ENCODE measurements around the gene SELPLG.

The SELPLG gene

GRCh38 chr12:108653922-108654321 is 20.2 kb upstream of the SELPLG start:
- peaks cover 65% of the 10 kb centered on the region for H3K36me3 ChIP-seq (replicated peaks)
- TF ChIP-seq CTCF (IDR thresholded peaks at IDR 0.05; ENCODE audit: low read depth, low read length, missing control alignments): no peak
- no peak overlapping the region for H3K4me3 ChIP-seq (ENCODE audit: low read depth, low read length)
- in situ Hi-C loops (cut with HindIII; ENCODE audit: low pct_ligation_motif_present, low sequenced_read_pairs): no loop called here
- no peaks in the 10 kb centered on the region for H3K27me3 ChIP-seq (replicated peaks)
- DNase-seq: no peak
- H3K27ac ChIP-seq: no peak overlapping the region

- Histone ChIP-seq H3K36me3 (replicated peaks) (peaks cover 65% of the 10 kb centered on the region), H3K27me3 (replicated peaks) (no peaks in the 10 kb centered on the region), H3K27ac (no peak overlapping the region), H3K4me3 (ENCODE audit: low read depth, low read length) (no peak overlapping the region)
- TF ChIP-seq CTCF (IDR thresholded peaks at IDR 0.05; ENCODE audit: low read depth, low read length, missing control alignments): no peak
- no peak for DNase-seq
- in situ Hi-C loops (cut with HindIII; ENCODE audit: low pct_ligation_motif_present, low sequenced_read_pairs): no loop called here
Observed at GRCh38 chr12:108653082-108653516, 19.4 kb upstream of the SELPLG start.

GRCh38 chr12:108650083-108650482 is 16.4 kb upstream of the SELPLG start:
- Histone ChIP-seq H3K4me3 (ENCODE audit: low read depth, low read length) (no peak overlapping the region), H3K27ac (peak overlapping the region; percentile 69), H3K36me3 (replicated peaks) (peaks cover 75% of the 10 kb centered on the region), H3K27me3 (replicated peaks) (no peaks in the 10 kb centered on the region)
- in situ Hi-C loops (cut with HindIII; ENCODE audit: low pct_ligation_motif_present, low sequenced_read_pairs): no loop called here
- TF ChIP-seq CTCF (IDR thresholded peaks at IDR 0.05; ENCODE audit: low read depth, low read length, missing control alignments): no peak
- DNase-seq: no peak

- no peak for TF ChIP-seq CTCF (IDR thresholded peaks at IDR 0.05; ENCODE audit: low read depth, low read length, missing control alignments)
- Histone ChIP-seq H3K36me3 (replicated peaks) (peaks cover 76% of the 10 kb centered on the region), H3K4me3 (ENCODE audit: low read depth, low read length) (no peak overlapping the region), H3K27me3 (replicated peaks) (no peaks in the 10 kb centered on the region), H3K27ac (peak overlapping the region; percentile 69)
- DNase-seq: peak; percentile 77
- in situ Hi-C loops (cut with HindIII; ENCODE audit: low pct_ligation_motif_present, low sequenced_read_pairs): no loop called here
Observed at GRCh38 chr12:108649669-108650068, 16.0 kb upstream of the SELPLG start.

GRCh38 chr12:108649126-108649525 is 15.4 kb upstream of the SELPLG start:
- TF ChIP-seq CTCF (IDR thresholded peaks at IDR 0.05; ENCODE audit: low read depth, low read length, missing control alignments): no peak
- DNase-seq: peak; percentile 46
- Histone ChIP-seq H3K36me3 (replicated peaks) (peaks cover 78% of the 10 kb centered on the region), H3K4me3 (ENCODE audit: low read depth, low read length) (no peak overlapping the region), H3K27me3 (replicated peaks) (no peaks in the 10 kb centered on the region), H3K27ac (peak overlapping the region; percentile 69)
- in situ Hi-C loops (cut with HindIII; ENCODE audit: low pct_ligation_motif_present, low sequenced_read_pairs): no loop called here

- in situ Hi-C loops (cut with HindIII; ENCODE audit: low pct_ligation_motif_present, low sequenced_read_pairs): no loop called here
- TF ChIP-seq CTCF (IDR thresholded peaks at IDR 0.05; ENCODE audit: low read depth, low read length, missing control alignments): no peak
- no peak overlapping the region for H3K27ac ChIP-seq
- no peak overlapping the region for H3K4me3 ChIP-seq (ENCODE audit: low read depth, low read length)
- H3K36me3 ChIP-seq (replicated peaks): peaks cover 75% of the 10 kb centered on the region
- no peak for DNase-seq
- no peaks in the 10 kb centered on the region for H3K27me3 ChIP-seq (replicated peaks)
Observed at GRCh38 chr12:108648371-108648770, 14.7 kb upstream of the SELPLG start.

Data from brain microvascular endothelial cell (primary cell).